GM12875 (cell line): Measurements from ENCODE around the gene RPL7A.

ENCODE experiments used
- H3K4me3 ChIP-seq: one replicate; pipeline ENCODE4 v1.5.1; 2011; ENCODE audit warnings: low read depth, low read length, control low read depth
- CTCF ChIP-seq: IDR thresholded peaks from 2 replicates; pipeline ENCODE4 v1.5.1; 2011; ENCODE audit warnings: low read depth, mild to moderate bottlenecking, control low read depth, inconsistent platforms, low read length, moderate library complexity, borderline replicate concordance; ENCODE audit not compliant: insufficient read depth

Gene RPL7A

GRCh38 chr9:133366435-133366834, 18.4 kb downstream of the RPL7A start:
- no peak overlapping the region for H3K4me3 ChIP-seq
- TF ChIP-seq CTCF: no peak

- TF ChIP-seq CTCF: no peak
Observed at GRCh38 chr9:133367221-133367620, 19.2 kb downstream of the RPL7A start.

GRCh38 chr9:133367778-133368177, 19.8 kb downstream of the RPL7A start:
- H3K4me3 ChIP-seq: no peak overlapping the region
- TF ChIP-seq CTCF: no peak

More at GRCh38 chr9:133367221-133367620, 19.2 kb downstream of the RPL7A start:
- no peak overlapping the region for H3K4me3 ChIP-seq

- no peak for TF ChIP-seq CTCF
Observed at GRCh38 chr9:133368249-133368881, 20.3 kb downstream of the RPL7A start.

GRCh38 chr9:133369422-133369821, 21.4 kb downstream of the RPL7A start:
- TF ChIP-seq CTCF: no peak
- no peak overlapping the region for H3K4me3 ChIP-seq

More at GRCh38 chr9:133368249-133368881, 20.3 kb downstream of the RPL7A start:
- H3K4me3 ChIP-seq: no peak overlapping the region

- H3K4me3 ChIP-seq: no peak overlapping the region
- TF ChIP-seq CTCF: no peak
Observed at GRCh38 chr9:133369933-133370332, 21.9 kb downstream of the RPL7A start.

- no peak overlapping the region for H3K4me3 ChIP-seq
- TF ChIP-seq CTCF: no peak
Observed at GRCh38 chr9:133370685-133371084, 22.7 kb downstream of the RPL7A start.
